Gastroesophageal sphincter (tissue), 4 donors: Measurements from ENCODE around the gene PLPPR4. TPM values are rescaled to one million over a fixed set of nuclear protein-coding genes. Genes with fewer than 3 reads are reported as not detected.

Experiments
- ATAC-seq: fragments of 150-250 bp; one replicate; pipeline ENCODE4 v1.9.1; 2016; ENCODE audit warnings: mild to moderate bottlenecking, moderate library complexity
- H3K27ac ChIP-seq, 4 donors: fragments of 200-600 bp; sonication (generic) in 3 of 4; 1 replicate in 3 of 4; 2 replicates in 1 of 4; pipeline ENCODE4 v1.5.1; 2016 to 2019
- H3K27me3 ChIP-seq: fragments of 200-600 bp; sonication (generic); one replicate; pipeline ENCODE4 v1.5.1; 2019
- H3K36me3 ChIP-seq, 2 donors: fragments of 200-600 bp; sonication (generic); one replicate each; pipeline ENCODE4 v1.5.1; 2019; ENCODE audit warnings: control low read depth in 1 of 2
- H3K4me1 ChIP-seq, 3 donors: fragments of 200-600 bp; sonication (generic); 1 replicate in 2 of 3; 2 replicates in 1 of 3; pipeline ENCODE4 v1.5.1; 2016 to 2019; ENCODE audit warnings: control low read depth in 2 of 3
- H3K4me3 ChIP-seq, 2 donors: fragments of 200-600 bp; sonication (generic); one replicate each; pipeline ENCODE4 v1.5.1; 2019; ENCODE audit warnings: mild to moderate bottlenecking in 1 of 2, moderate library complexity in 1 of 2
- H3K9me3 ChIP-seq, 3 donors: fragments of 200-600 bp; sonication (generic); one replicate each; pipeline ENCODE4 v1.5.1; 2017 to 2019; ENCODE audit warnings: control low read depth in 2 of 3
- CTCF ChIP-seq, 4 experiments: fragments of 200-600 bp in 2 of 4; fragments of 450-650 bp in 2 of 4; sonication (generic) in 1 of 4; IDR thresholded peaks; one replicate each; pipeline ENCODE4 v1.5.1; 2017 to 2019; ENCODE audit warnings: antibody characterized with exemption in 4 of 4, mild to moderate bottlenecking in 2 of 4, moderate library complexity in 2 of 4
- EP300 ChIP-seq: sonication (generic); formaldehyde crosslinking; IDR thresholded peaks from one replicate; pipeline ENCODE4 v1.6.1; 2017; ENCODE audit warnings: antibody characterized with exemption, mild to moderate bottlenecking
- POLR2A ChIP-seq, 2 donors: fragments of 450-650 bp; IDR thresholded peaks; one replicate each; pipeline ENCODE4 v1.6.1; 2017; ENCODE audit warnings: antibody characterized with exemption in 2 of 2, mild to moderate bottlenecking in 2 of 2, moderate library complexity in 1 of 2
- POLR2AphosphoS5 ChIP-seq: sonication (generic); formaldehyde crosslinking; IDR thresholded peaks from one replicate; pipeline ENCODE4 v1.6.1; 2017; ENCODE audit warnings: antibody characterized with exemption
- WGBS, 2 donors: methylation state at CpG; one replicate each; pipeline ENCODE4 v1.1.5; 2018; ENCODE audit warnings: low coverage in 1 of 2; 5-methylcytosine and 5-hydroxymethylcytosine counted together
- total RNA-seq, 4 donors: library from RNA; depleted of rRNA; stranded (reverse); fragments of >200 nt; gene quantifications; one replicate each; pipeline ENCODE4 v1.1.0, GENCODE V29; 2016

Gene PLPPR4
- total RNA-seq, 4 donors from 2014 or later, result 0.77 to 2.8 (median 1.2) TPM

GRCh38 chr1:99227056-99227897, 37.0 kb upstream of the PLPPR4 start:
- no peak for ATAC-seq
- no peak for TF ChIP-seq POLR2AphosphoS5
- no peak overlapping the region for H3K4me3 ChIP-seq
- no peaks in the 10 kb centered on the region for H3K4me1 ChIP-seq
- no peaks in the 10 kb centered on the region for H3K9me3 ChIP-seq
- H3K27me3 ChIP-seq, result no peaks in the 10 kb centered on the region
- WGBS, 2 donors, result 61 to 80% methylated on average over 3 of the region's 3 CpGs
- no peak overlapping the region for H3K27ac ChIP-seq
- no peaks in the 10 kb centered on the region for H3K36me3 ChIP-seq

GRCh38 chr1:99228153-99228552, 36.1 kb upstream of the PLPPR4 start:
- H3K4me1 ChIP-seq, result no peaks in the 10 kb centered on the region
- no peak overlapping the region for H3K4me3 ChIP-seq
- H3K36me3 ChIP-seq, result no peaks in the 10 kb centered on the region
- no peaks in the 10 kb centered on the region for H3K27me3 ChIP-seq
- TF ChIP-seq POLR2A (IDR thresholded peaks at IDR 0.05), result no peak
- TF ChIP-seq POLR2AphosphoS5, result no peak
- no peak for TF ChIP-seq EP300
- H3K9me3 ChIP-seq, result no peaks in the 10 kb centered on the region
- no peak for ATAC-seq
- 79 to 80% methylated on average over 1 of the region's 2 CpGs for WGBS, 2 donors
- H3K27ac ChIP-seq, result no peak overlapping the region

- WGBS, 2 donors, result 81 to 87% methylated on average over 3 of the region's 3 CpGs
- Histone ChIP-seq H3K27me3 (no peaks in the 10 kb centered on the region), H3K27ac (no peak overlapping the region), H3K9me3 (no peaks in the 10 kb centered on the region), H3K4me1 (no peaks in the 10 kb centered on the region), H3K36me3 (no peaks in the 10 kb centered on the region), H3K4me3 (no peak overlapping the region)
- TF ChIP-seq CTCF (IDR thresholded peaks at IDR 0.05) (no peak), EP300 (no peak), POLR2AphosphoS5 (no peak), POLR2A (IDR thresholded peaks at IDR 0.05) (no peak)
- ATAC-seq, result no peak
These were observed 35.2 kb upstream of the PLPPR4 start for GRCh38 chr1:99229122-99229521.

DNA sequence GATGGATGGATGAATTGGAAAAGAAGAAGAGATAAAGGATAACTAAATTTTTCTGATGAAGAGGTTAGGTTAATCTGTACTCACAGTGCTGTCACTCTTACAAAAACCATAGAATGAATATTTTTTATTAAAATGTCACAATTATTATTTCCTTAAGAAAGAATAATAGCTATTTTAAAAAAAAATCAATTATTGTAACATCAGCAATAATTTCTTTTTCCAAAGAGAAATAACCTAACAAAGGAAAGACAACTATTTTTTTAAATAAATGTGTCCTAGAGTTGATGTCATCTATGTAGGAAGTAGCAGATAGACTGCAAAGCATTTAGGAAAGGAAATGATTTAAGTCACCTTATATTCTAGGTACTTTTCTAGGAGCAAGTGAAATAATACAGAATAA, 33.6 kb upstream of the PLPPR4 start:
- TF ChIP-seq CTCF (IDR thresholded peaks at IDR 0.05) (no peak), POLR2AphosphoS5 (no peak), POLR2A (IDR thresholded peaks at IDR 0.05) (no peak), EP300 (no peak)
- no peaks in the 10 kb centered on the region for H3K4me1 ChIP-seq
- H3K27ac ChIP-seq, result no peak overlapping the region
- H3K4me3 ChIP-seq, result no peak overlapping the region
- no peaks in the 10 kb centered on the region for H3K9me3 ChIP-seq
- H3K36me3 ChIP-seq, result no peaks in the 10 kb centered on the region
- ATAC-seq, result no peak
- no peaks in the 10 kb centered on the region for H3K27me3 ChIP-seq

DNA sequence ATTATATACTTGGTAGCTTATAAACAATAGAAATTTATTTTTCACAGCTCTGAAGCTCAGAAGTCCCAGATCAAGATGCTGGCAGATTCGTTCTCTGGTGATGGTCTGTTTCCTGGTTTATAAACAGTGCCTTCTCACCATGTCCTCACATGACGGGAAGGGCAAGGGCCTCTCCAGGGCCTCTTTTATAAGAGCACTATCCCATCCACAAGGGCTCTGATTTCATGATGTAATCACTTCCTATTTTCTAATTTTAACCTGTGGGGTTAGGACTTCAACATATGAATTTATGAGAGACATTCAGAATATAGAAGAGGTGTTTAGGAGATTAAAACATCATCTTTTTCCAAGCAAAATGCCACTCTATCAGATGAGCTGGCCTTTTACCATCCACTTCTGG, 32.1 kb upstream of the PLPPR4 start:
- no peak overlapping the region for H3K4me3 ChIP-seq
- H3K27me3 ChIP-seq, result no peaks in the 10 kb centered on the region
- H3K36me3 ChIP-seq, result no peaks in the 10 kb centered on the region
- no peak for ATAC-seq
- TF ChIP-seq EP300 (no peak), CTCF (IDR thresholded peaks at IDR 0.05) (no peak), POLR2A (IDR thresholded peaks at IDR 0.05) (no peak), POLR2AphosphoS5 (no peak)
- H3K27ac ChIP-seq, result no peak overlapping the region
- WGBS, 2 donors, result 77% methylated on average over 2 of the region's 2 CpGs; no CpG with 5 or more reads in 1 of the 2 donors
- H3K4me1 ChIP-seq, result no peaks in the 10 kb centered on the region
- no peaks in the 10 kb centered on the region for H3K9me3 ChIP-seq

DNA sequence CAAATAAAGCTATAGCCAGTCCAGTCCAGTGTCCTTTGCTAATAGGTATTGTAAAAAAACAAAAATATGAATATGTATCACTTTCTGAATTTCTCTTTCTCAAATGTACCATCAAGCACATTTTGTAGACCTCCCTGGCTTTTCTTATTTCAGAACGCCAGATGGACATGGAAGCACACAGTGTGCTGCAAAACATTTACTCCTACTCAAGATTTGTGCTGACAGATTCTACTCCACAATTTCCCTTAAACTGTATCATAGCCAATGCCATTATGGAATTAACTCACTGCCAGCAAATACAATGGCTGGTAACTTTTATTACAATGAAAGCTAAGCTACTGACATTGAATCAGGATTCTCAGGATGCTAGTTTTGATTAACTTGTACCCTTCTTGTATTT, 30.8 kb upstream of the PLPPR4 start:
- Histone ChIP-seq H3K27ac (no peak overlapping the region), H3K4me3 (no peak overlapping the region), H3K36me3 (no peaks in the 10 kb centered on the region), H3K27me3 (no peaks in the 10 kb centered on the region), H3K4me1 (no peaks in the 10 kb centered on the region), H3K9me3 (no peaks in the 10 kb centered on the region)
- TF ChIP-seq CTCF (IDR thresholded peaks at IDR 0.05), result no peak
- no peak for TF ChIP-seq POLR2AphosphoS5
- TF ChIP-seq EP300, result no peak
- no peak for ATAC-seq
- 54 to 75% methylated on average over 1 of the region's 1 CpG for WGBS, 2 donors
